Ishikawa (cell line): ENCODE data around the gene BPIFB1.

Source experiments
- CEBPB ChIP-seq: IDR thresholded peaks from 2 replicates; pipeline ENCODE4 v1.6.1; 2012
- CREB1 ChIP-seq: IDR thresholded peaks from 2 replicates; pipeline ENCODE4 v1.6.1; 2012; ENCODE audit warnings: low read depth
- EGR1 ChIP-seq: IDR thresholded peaks from 2 replicates; pipeline ENCODE4 v1.6.1; 2012
- EP300 ChIP-seq: IDR thresholded peaks from 2 replicates; pipeline ENCODE4 v1.6.1; 2012; ENCODE audit warnings: borderline replicate concordance
- FOXM1 ChIP-seq: IDR thresholded peaks from 2 replicates; pipeline ENCODE4 v1.6.1; 2012; ENCODE audit warnings: low read depth, borderline replicate concordance
- MAX ChIP-seq: IDR thresholded peaks from 2 replicates; pipeline ENCODE4 v1.6.1; 2012
- NFIC ChIP-seq: IDR thresholded peaks from 2 replicates; pipeline ENCODE4 v1.6.1; 2012
- RAD21 ChIP-seq: IDR thresholded peaks from 2 replicates; pipeline ENCODE4 v1.6.1; 2012; ENCODE audit warnings: low read depth
- REST ChIP-seq: IDR thresholded peaks from 2 replicates; pipeline ENCODE4 v1.6.1; 2012; ENCODE audit warnings: low read depth, mild to moderate bottlenecking
- TAF1 ChIP-seq: IDR thresholded peaks from 2 replicates; pipeline ENCODE4 v1.6.1; 2012; ENCODE audit warnings: low read depth, mild to moderate bottlenecking
- TCF12 ChIP-seq: IDR thresholded peaks from 2 replicates; pipeline ENCODE4 v1.6.1; 2012; ENCODE audit warnings: low read depth
- TEAD4 ChIP-seq: IDR thresholded peaks from 2 replicates; pipeline ENCODE4 v1.6.1; 2012
- YY1 ChIP-seq: IDR thresholded peaks from 2 replicates; pipeline ENCODE4 v1.6.1; 2012; ENCODE audit warnings: low read depth
- ZBTB7A ChIP-seq: IDR thresholded peaks from 2 replicates; pipeline ENCODE4 v1.6.1; 2012; ENCODE audit warnings: low read depth

GRCh38 chr20:33249456-33249855 is 33.6 kb upstream of the BPIFB1 start:
- TF ChIP-seq MAX (no peak), CREB1 (no peak), REST (no peak), TCF12 (no peak), NFIC (no peak), TEAD4 (no peak), CEBPB (no peak), EP300 (no peak), YY1 (no peak), RAD21 (no peak), EGR1 (no peak), TAF1 (no peak), ZBTB7A (no peak), FOXM1 (no peak)
